GM18870 (cell line): ENCODE measurements around the gene ORMDL2.
"Not testable (repeated sequence)": the region's sequence is repeated elsewhere in the genome, so short reads cannot be mapped to it uniquely, and the experiment has no call there.

Experiments used
- ATAC-seq: cut with Tn5 transposase; IDR thresholded peaks from one replicate; pipeline ENCODE4 v1.9.1; 2021; ENCODE audit warnings: moderate library complexity; ENCODE audit not compliant: unreplicated experiment

The ORMDL2 gene

GRCh38 chr12:55827806-55828205, 10.0 kb downstream of the ORMDL2 start:
- no peak for ATAC-seq

- no peak for ATAC-seq
These were observed 10.5 kb downstream of the ORMDL2 start for GRCh38 chr12:55828357-55828756.

GRCh38 chr12:55829967-55830600, 12.2 kb downstream of the ORMDL2 start:
- peak; percentile 16 for ATAC-seq

- ATAC-seq: no peak
These were observed 13.0 kb downstream of the ORMDL2 start for GRCh38 chr12:55830601-55831446.

- ATAC-seq: no peak
These were observed 13.6 kb downstream of the ORMDL2 start for GRCh38 chr12:55831447-55831815.

GRCh38 chr12:55833056-55833455, 15.2 kb downstream of the ORMDL2 start:
- no peak for ATAC-seq

- ATAC-seq: not testable (repeated sequence)
These were observed 16.6 kb downstream of the ORMDL2 start for GRCh38 chr12:55834400-55834799.

- no peak for ATAC-seq
These were observed 20.5 kb downstream of the ORMDL2 start for GRCh38 chr12:55838361-55838760.

- no peak for ATAC-seq
These were observed 21.7 kb downstream of the ORMDL2 start for GRCh38 chr12:55839345-55840140.

GRCh38 chr12:55840581-55841351, 22.9 kb downstream of the ORMDL2 start:
- no peak for ATAC-seq

GRCh38 chr12:55842681-55843429, 25.0 kb downstream of the ORMDL2 start, which contains the start of gene MMP19:
TSS of gene MMP19 (minus strand) at chr12:55842936. CDS start at chr12:55842830, 106 bp downstream.
- ATAC-seq: no peak

GRCh38 chr12:55843431-55843830, 25.6 kb downstream of the ORMDL2 start:
- no peak for ATAC-seq

- ATAC-seq: no peak
These were observed 27.1 kb downstream of the ORMDL2 start for GRCh38 chr12:55844961-55845360.

- ATAC-seq: no peak
These were observed 27.5 kb downstream of the ORMDL2 start for GRCh38 chr12:55845361-55845760.

GRCh38 chr12:55845785-55846496, 28.1 kb downstream of the ORMDL2 start:
- no peak for ATAC-seq

- no peak for ATAC-seq
These were observed 29.2 kb downstream of the ORMDL2 start for GRCh38 chr12:55847033-55847432.

GRCh38 chr12:55847603-55848291, 29.9 kb downstream of the ORMDL2 start:
- ATAC-seq: no peak

GRCh38 chr12:55849616-55850343, 31.9 kb downstream of the ORMDL2 start:
- no peak for ATAC-seq
